Activated naive CD8-positive, alpha-beta T cell treated with anti-CD3 and anti-CD28 coated beads, Interleukin-2, amount 10 ng/mL, durations not matched to agents 7 days and 5 days (primary cell): Measurements from ENCODE around the gene SLC6A2. TPM values are rescaled to one million over a fixed set of nuclear protein-coding genes. Genes with fewer than 3 reads are reported as not detected.
"Not testable (repeated sequence)": the region's sequence is repeated elsewhere in the genome, so short reads cannot be mapped to it uniquely, and the experiment has no call there.

ENCODE experiments used
- ATAC-seq: fragments of 150-1000 bp; cut with Tn5 transposase; one replicate; pipeline ENCODE4 v1.10.0; 2021; ENCODE audit warnings: low read depth, moderate library complexity
- POLR2A ChIA-PET: fragments of 350-600 bp; sonication (Branson Sonifier 250); formaldehyde crosslinking; loops from one replicate; lab custom pipeline; 2021; ENCODE audit warnings: antibody characterized with exemption; lab: Charles Lee
- DNase-seq: peaks from one replicate; pipeline ENCODE4 v3.0.0; 2021
- H3K27ac Mint-ChIP-seq: one replicate; pipeline ENCODE4 v1.8.0; 2022; ENCODE audit warnings: mild to moderate bottlenecking, mixed read lengths
- H3K27me3 Mint-ChIP-seq: one replicate; pipeline ENCODE4 v1.8.0; 2022; ENCODE audit warnings: mild to moderate bottlenecking, moderate library complexity, mixed read lengths
- H3K36me3 Mint-ChIP-seq: one replicate; pipeline ENCODE4 v1.8.0; 2021; ENCODE audit warnings: mild to moderate bottlenecking, mixed read lengths
- H3K4me1 Mint-ChIP-seq: one replicate; pipeline ENCODE4 v1.8.0; 2021; ENCODE audit warnings: mixed read lengths
- H3K4me3 Mint-ChIP-seq: one replicate; pipeline ENCODE4 v1.8.0; 2022; ENCODE audit warnings: mild to moderate bottlenecking, moderate library complexity, mixed read lengths
- H3K9me3 Mint-ChIP-seq: one replicate; pipeline ENCODE4 v1.8.0; 2021; ENCODE audit warnings: mixed read lengths
- total RNA-seq, 2 experiments: library from RNA; stranded (reverse); gene quantifications; one replicate each; pipeline ENCODE4 v1.2.3, GENCODE V29; 2021

Gene SLC6A2
- not detected for total RNA-seq

DNA sequence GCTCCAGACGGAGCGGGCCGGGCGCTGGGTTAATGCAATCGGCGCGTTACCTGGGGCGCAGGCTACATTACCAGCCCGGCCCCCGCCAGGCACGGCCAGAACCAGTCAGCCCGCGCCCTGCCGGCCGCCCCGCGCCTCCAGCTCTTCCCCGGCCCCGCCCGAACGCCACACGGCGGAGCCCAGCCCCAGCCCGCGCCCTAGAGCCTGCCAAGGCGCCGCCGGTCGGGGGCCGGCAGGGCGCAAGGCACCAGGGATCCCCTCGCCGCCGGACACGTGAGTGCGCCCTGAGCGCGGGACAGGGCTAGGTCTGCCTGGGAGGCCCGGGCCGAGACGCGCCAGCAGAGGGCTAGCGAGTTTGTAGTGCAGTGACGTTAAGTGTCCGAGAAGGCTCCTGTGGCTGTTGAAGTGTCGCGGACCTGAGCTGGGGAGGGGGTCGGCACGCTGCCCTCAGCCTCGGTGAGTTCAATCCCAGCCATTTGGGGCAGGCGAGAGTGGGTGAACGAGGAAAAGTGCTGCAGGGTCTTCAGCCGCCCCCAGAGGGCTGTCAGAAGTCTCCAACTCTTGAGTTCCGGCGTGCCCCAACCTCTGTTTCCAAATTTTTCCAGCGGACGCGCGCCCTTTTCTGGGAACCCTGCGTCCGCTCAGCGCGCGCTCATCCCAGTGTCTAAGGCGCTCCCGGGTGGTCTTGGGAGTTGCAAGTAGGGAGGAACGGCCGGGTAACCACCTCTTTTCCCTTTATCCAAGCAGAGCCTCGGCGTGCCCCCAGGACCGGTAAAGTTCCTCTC, at the start of gene SLC6A2:
SLC6A2 (plus strand) TSS at position 92 of the 785 bp plus-strand sequence. CDS start 707 bp downstream, outside the sequence.
- H3K9me3 Mint-ChIP-seq, result no peaks in the 10 kb centered on the region

DNA sequence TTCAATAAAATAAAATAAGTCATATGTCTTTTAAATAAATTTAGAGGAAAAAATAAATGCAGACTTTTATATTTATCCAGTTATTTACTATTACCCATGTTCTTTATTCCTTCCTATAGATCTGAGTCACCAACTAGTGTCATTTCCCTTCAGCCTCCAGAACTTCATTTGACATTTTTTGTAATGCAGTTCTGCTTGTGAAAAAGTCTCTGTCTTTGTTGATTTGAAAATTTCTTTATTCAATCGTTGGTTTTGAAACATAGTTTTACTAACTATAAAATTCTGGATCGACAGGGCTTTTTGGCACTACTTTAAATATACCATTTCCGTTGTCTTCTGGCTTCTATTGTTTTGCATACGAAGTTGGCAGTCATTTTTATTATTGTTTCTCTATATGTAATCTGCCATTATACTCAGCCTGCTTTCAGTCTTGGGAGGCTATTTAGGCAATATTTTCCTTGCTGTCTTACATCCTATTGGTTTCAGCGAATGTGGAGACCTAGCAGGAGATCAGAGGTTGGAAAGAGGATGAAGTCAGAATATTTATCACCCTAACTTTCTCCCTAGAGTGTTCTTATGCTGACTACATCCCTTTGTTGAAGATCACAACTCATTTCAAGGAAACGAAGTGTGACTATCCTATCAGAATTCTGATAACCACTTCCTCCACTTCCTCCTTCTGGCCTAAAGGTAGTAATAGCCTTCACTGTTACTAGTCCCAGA, 42.0 kb upstream of the SLC6A2 start:
- Mint-ChIP-seq H3K9me3 (no peaks in the 10 kb centered on the region), H3K27ac (no peak overlapping the region), H3K27me3 (peaks cover 7% of the 10 kb centered on the region), H3K4me1 (no peaks in the 10 kb centered on the region), H3K4me3 (no peak overlapping the region), H3K36me3 (no peaks in the 10 kb centered on the region)
- ATAC-seq (no peak), DNase-seq (no peak)
- POLR2A ChIA-PET, result no interaction called here

More for the DNA sequence above, at the start of gene SLC6A2:
- no peaks in the 10 kb centered on the region for H3K4me1 Mint-ChIP-seq
- no peak for DNase-seq
- POLR2A ChIA-PET, result no interaction called here
- H3K27me3 Mint-ChIP-seq, result peaks cover 25% of the 10 kb centered on the region
- no peak within 1 kb of the TSS for H3K4me3 Mint-ChIP-seq
- no peak for ATAC-seq
- H3K27ac Mint-ChIP-seq, result no peak within 1 kb of the TSS
- no peaks in the 10 kb centered on the region for H3K36me3 Mint-ChIP-seq

GRCh38 chr16:55615071-55615470, 40.7 kb upstream of the SLC6A2 start:
- Mint-ChIP-seq H3K27me3 (peaks cover 7% of the 10 kb centered on the region), H3K4me3 (no peak overlapping the region), H3K36me3 (no peaks in the 10 kb centered on the region), H3K4me1 (no peaks in the 10 kb centered on the region), H3K9me3 (no peaks in the 10 kb centered on the region), H3K27ac (no peak overlapping the region)
- POLR2A ChIA-PET, result no interaction called here
- DNase-seq, result no peak
- ATAC-seq, result no peak

GRCh38 chr16:55615670-55616069, 40.1 kb upstream of the SLC6A2 start:
- H3K9me3 Mint-ChIP-seq, H3K36me3 Mint-ChIP-seq, H3K4me1 Mint-ChIP-seq, ATAC-seq, DNase-seq, H3K27ac Mint-ChIP-seq, POLR2A ChIA-PET, H3K27me3 Mint-ChIP-seq, H3K4me3 Mint-ChIP-seq: not testable (repeated sequence)

DNA sequence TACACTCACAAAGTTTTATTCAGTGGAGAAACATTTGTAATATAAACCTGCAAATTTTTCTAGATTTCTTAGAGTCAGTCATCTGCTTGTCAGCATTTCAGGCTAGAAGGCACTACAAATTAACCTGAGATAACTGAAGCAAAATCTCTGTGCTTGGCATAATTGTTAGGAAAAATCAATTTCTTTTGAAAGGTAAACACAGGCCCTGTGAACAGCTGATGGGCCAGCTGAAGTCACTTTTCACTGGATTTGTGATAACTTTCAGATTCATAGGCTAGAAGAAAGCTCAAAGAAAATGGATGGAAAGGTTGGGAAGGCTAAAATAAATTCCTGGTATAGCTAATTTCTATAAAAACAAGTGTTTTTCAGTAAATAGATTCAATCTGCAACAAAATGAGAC, 34.0 kb upstream of the SLC6A2 start:
- H3K27ac Mint-ChIP-seq, result no peak overlapping the region

GRCh38 chr16:55622272-55622671, 33.5 kb upstream of the SLC6A2 start:
- Mint-ChIP-seq H3K4me3 (no peak overlapping the region), H3K27ac (no peak overlapping the region), H3K9me3 (no peaks in the 10 kb centered on the region), H3K4me1 (no peaks in the 10 kb centered on the region), H3K36me3 (no peaks in the 10 kb centered on the region), H3K27me3 (peaks cover 3% of the 10 kb centered on the region)
- DNase-seq (no peak), ATAC-seq (no peak)
- POLR2A ChIA-PET, result no interaction called here

More for the DNA sequence above, 34.0 kb upstream of the SLC6A2 start:
- H3K4me3 Mint-ChIP-seq, result no peak overlapping the region
- no peaks in the 10 kb centered on the region for H3K4me1 Mint-ChIP-seq
- no peaks in the 10 kb centered on the region for H3K36me3 Mint-ChIP-seq
- POLR2A ChIA-PET, result no interaction called here
- ATAC-seq, result no peak
- peaks cover 3% of the 10 kb centered on the region for H3K27me3 Mint-ChIP-seq
- no peak for DNase-seq
- H3K9me3 Mint-ChIP-seq, result no peaks in the 10 kb centered on the region

- ATAC-seq (no peak), DNase-seq (no peak)
- no peak overlapping the region for H3K27ac Mint-ChIP-seq
- POLR2A ChIA-PET, result no interaction called here
- H3K4me3 Mint-ChIP-seq, result no peak overlapping the region
- no peaks in the 10 kb centered on the region for H3K4me1 Mint-ChIP-seq
- no peaks in the 10 kb centered on the region for H3K36me3 Mint-ChIP-seq
- no peaks in the 10 kb centered on the region for H3K9me3 Mint-ChIP-seq
- H3K27me3 Mint-ChIP-seq, result peaks cover 3% of the 10 kb centered on the region
Measured at GRCh38 chr16:55622930-55623561, 32.7 kb upstream of the SLC6A2 start.

DNA sequence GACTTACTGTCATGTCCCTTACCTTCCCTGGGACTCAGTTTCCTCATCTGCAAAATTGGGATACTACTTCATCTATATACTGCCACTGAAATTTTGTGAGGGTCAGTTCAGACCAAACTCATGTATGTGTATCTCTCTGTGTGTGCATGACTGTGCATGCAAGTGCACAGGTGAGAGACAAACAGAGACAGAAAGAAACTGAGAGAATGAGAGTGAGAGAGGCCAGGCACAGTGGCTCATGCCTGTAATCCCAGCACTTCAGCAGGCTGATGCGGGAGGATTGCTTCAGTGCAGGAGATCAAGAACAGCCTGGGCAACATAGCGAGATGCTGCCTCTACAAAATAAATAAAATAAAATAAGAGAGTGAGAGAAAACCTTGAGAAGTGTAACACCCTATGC, 32.1 kb upstream of the SLC6A2 start:
- no peak for DNase-seq
- POLR2A ChIA-PET, result no interaction called here
- Mint-ChIP-seq H3K27me3 (peaks cover 3% of the 10 kb centered on the region), H3K36me3 (no peaks in the 10 kb centered on the region), H3K4me3 (no peak overlapping the region), H3K9me3 (no peaks in the 10 kb centered on the region), H3K27ac (no peak overlapping the region), H3K4me1 (no peaks in the 10 kb centered on the region)
- ATAC-seq, result no peak

- no peak overlapping the region for H3K4me3 Mint-ChIP-seq
- H3K36me3 Mint-ChIP-seq, result no peaks in the 10 kb centered on the region
- H3K9me3 Mint-ChIP-seq, result no peaks in the 10 kb centered on the region
- H3K27ac Mint-ChIP-seq, result no peak overlapping the region
- no peak for DNase-seq
- peaks cover 3% of the 10 kb centered on the region for H3K27me3 Mint-ChIP-seq
- no peak for ATAC-seq
- POLR2A ChIA-PET, result no interaction called here
- no peaks in the 10 kb centered on the region for H3K4me1 Mint-ChIP-seq
Measured at GRCh38 chr16:55624696-55625095, 31.1 kb upstream of the SLC6A2 start.

DNA sequence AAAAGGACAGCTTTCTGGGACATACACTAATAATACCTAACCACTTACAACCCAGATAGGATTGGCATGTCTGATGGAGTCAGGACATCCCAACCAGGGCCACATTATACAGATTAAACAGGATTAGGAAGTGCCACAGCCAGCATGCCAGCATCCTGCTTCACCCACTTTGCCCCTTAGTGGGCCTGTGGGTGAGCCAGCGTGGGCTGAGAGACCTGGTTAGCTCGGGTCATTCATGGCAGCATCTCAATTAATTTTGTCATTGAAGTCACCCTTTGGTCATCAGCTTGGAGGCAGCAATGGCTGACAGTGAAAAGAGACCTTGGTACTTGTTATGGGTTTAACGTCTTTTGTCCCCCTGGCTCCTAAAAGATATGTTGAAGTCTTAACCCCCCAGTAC, 29.9 kb upstream of the SLC6A2 start:
- Mint-ChIP-seq H3K9me3 (no peaks in the 10 kb centered on the region), H3K27me3 (peaks cover 3% of the 10 kb centered on the region), H3K27ac (no peak overlapping the region), H3K36me3 (no peaks in the 10 kb centered on the region), H3K4me1 (no peaks in the 10 kb centered on the region), H3K4me3 (no peak overlapping the region)
- DNase-seq, result no peak
- ATAC-seq, result no peak
- POLR2A ChIA-PET, result no interaction called here

DNA sequence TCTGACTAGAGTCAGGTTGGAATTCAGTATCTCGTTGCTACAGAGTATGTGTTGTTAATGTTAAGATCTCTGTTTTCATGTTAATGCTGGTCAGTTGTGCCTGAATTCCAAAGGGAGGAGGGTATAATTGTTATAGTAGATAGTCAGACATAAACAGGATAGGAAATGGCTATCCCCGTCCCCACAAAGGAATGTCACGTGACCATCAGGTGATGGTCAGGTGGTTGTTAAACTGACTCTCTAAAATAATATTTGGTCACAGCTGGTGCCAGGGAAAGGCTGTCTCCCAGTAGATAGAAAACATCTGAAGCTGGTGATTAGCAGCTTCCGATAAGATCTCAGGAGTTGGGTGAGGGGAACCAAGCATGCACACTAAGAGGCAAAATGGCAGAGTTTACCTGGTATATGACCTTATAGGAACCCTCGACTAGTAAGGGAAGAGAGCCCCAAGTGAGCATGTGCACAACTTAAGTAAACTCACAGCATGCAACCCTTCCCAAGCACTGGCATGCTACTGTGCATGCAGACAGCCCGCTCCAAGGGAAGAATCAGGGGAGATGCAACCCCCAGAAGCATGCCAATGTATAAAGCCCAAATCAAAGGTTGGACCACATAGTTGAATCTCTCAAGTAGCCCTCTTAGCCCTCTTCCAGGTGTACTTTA, 27.4 kb upstream of the SLC6A2 start:
- no peak for ATAC-seq
- no peaks in the 10 kb centered on the region for H3K36me3 Mint-ChIP-seq
- H3K9me3 Mint-ChIP-seq, result no peaks in the 10 kb centered on the region
- POLR2A ChIA-PET, result no interaction called here
- H3K4me1 Mint-ChIP-seq, result no peaks in the 10 kb centered on the region
- no peak overlapping the region for H3K27ac Mint-ChIP-seq
- no peak for DNase-seq
- H3K4me3 Mint-ChIP-seq, result no peak overlapping the region
- peaks cover 3% of the 10 kb centered on the region for H3K27me3 Mint-ChIP-seq

- no peak overlapping the region for H3K4me3 Mint-ChIP-seq
- POLR2A ChIA-PET, result no interaction called here
- no peak for DNase-seq
- H3K27ac Mint-ChIP-seq, result no peak overlapping the region
- no peaks in the 10 kb centered on the region for H3K9me3 Mint-ChIP-seq
- ATAC-seq, result no peak
- peaks cover 3% of the 10 kb centered on the region for H3K27me3 Mint-ChIP-seq
- H3K36me3 Mint-ChIP-seq, result no peaks in the 10 kb centered on the region
- no peaks in the 10 kb centered on the region for H3K4me1 Mint-ChIP-seq
Measured at GRCh38 chr16:55630774-55631173, 25.0 kb upstream of the SLC6A2 start.

DNA sequence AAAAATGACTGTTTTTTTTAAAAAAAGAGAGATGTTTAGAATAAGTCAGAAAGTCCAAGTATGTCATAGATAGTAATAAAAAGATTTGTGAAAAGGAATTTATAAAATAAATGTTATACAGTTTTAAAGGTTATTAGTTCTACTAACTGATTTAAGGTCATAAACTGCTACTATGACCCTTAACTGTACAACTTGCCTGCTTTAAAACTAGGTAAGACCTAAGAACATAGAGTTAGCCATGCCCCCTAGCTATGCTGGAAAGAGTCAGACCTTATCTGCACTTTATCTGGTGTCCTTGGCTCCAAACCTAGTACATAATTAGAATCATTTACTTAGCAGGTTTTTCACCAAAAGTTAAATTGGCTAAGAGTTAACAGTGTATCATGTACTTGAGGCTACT, 23.5 kb upstream of the SLC6A2 start:
- Mint-ChIP-seq H3K27ac (no peak overlapping the region), H3K9me3 (no peaks in the 10 kb centered on the region), H3K4me3 (no peak overlapping the region), H3K4me1 (no peaks in the 10 kb centered on the region), H3K27me3 (peaks cover 3% of the 10 kb centered on the region), H3K36me3 (no peaks in the 10 kb centered on the region)
- ATAC-seq (no peak), DNase-seq (no peak)
- POLR2A ChIA-PET, result no interaction called here
